Breast epithelium (tissue), 4 donors: ENCODE results near the gene MGAT1. TPM values are rescaled to one million over a fixed set of nuclear protein-coding genes. Genes with fewer than 3 reads are reported as not detected.

Experiments
- DNase-seq, 2 donors: peaks; one replicate each; pipeline ENCODE4 v3.0.0-alpha.2; 2019; ENCODE audit warnings: low spot score in 2 of 2
- H3K27ac ChIP-seq, 2 donors: fragments of 200-600 bp; sonication (generic) in 1 of 2; one replicate each; pipeline ENCODE4 v1.5.1; 2016 to 2019; ENCODE audit warnings: mild to moderate bottlenecking in 1 of 2
- H3K27me3 ChIP-seq, 2 donors: fragments of 200-600 bp; sonication (generic) in 1 of 2; one replicate each; pipeline versions ENCODE4 v1.5.1 to v1.6.0; 2017 to 2019; ENCODE audit warnings: control low read depth in 1 of 2, mild to moderate bottlenecking in 1 of 2
- H3K36me3 ChIP-seq: fragments of 200-600 bp; one replicate; pipeline ENCODE4 v1.5.1; 2019
- H3K4me1 ChIP-seq, 2 donors: fragments of 200-600 bp; sonication (generic); one replicate each; pipeline ENCODE4 v1.5.1; 2016 to 2019; ENCODE audit warnings: control low read depth in 1 of 2
- H3K4me3 ChIP-seq, 3 donors: fragments of 200-600 bp; sonication (generic); 1 replicate in 2 of 3; 2 replicates in 1 of 3; pipeline ENCODE4 v1.5.1; 2016 to 2019; ENCODE audit warnings: mild to moderate bottlenecking in 3 of 3, moderate library complexity in 2 of 3
- H3K9me3 ChIP-seq, 2 donors: fragments of 200-600 bp; sonication (generic) in 1 of 2; one replicate each; pipeline ENCODE4 v1.5.1; 2016 to 2019; ENCODE audit warnings: control low read depth in 1 of 2
- POLR2A ChIP-seq: fragments of 450-650 bp; IDR thresholded peaks from one replicate; pipeline ENCODE4 v1.6.1; 2016; ENCODE audit warnings: antibody characterized with exemption, mild to moderate bottlenecking, moderate library complexity
- POLR2AphosphoS5 ChIP-seq, 3 donors: sonication (generic); formaldehyde crosslinking; IDR thresholded peaks; one replicate each; pipeline ENCODE4 v1.6.1; 2017; ENCODE audit warnings: antibody characterized with exemption in 3 of 3
- intact Hi-C: fragments of 100-400 bp; cut with DNase I; formaldehyde crosslinking; loops from one replicate; pipeline ENCODE4 v1.15.1; 2023; ENCODE audit warnings: low total_unique reads
- total RNA-seq, 3 donors: library from RNA; depleted of rRNA; stranded (reverse); fragments of >200 nt; gene quantifications; one replicate each; pipeline ENCODE4 v1.1.0, GENCODE V29; 2016
- TF ChIP-seq, protein P1 (sequence below), 3 donors: fragments of 450-650 bp; IDR thresholded peaks; one replicate each; pipeline ENCODE4 v1.5.1; 2016 to 2017; ENCODE audit warnings: antibody characterized with exemption in 3 of 3, mild to moderate bottlenecking in 3 of 3, moderate library complexity in 3 of 3

The MGAT1 gene
- total RNA-seq, result 100 to 1,000 TPM; 127 to 236 (median 163) TPM

DNA sequence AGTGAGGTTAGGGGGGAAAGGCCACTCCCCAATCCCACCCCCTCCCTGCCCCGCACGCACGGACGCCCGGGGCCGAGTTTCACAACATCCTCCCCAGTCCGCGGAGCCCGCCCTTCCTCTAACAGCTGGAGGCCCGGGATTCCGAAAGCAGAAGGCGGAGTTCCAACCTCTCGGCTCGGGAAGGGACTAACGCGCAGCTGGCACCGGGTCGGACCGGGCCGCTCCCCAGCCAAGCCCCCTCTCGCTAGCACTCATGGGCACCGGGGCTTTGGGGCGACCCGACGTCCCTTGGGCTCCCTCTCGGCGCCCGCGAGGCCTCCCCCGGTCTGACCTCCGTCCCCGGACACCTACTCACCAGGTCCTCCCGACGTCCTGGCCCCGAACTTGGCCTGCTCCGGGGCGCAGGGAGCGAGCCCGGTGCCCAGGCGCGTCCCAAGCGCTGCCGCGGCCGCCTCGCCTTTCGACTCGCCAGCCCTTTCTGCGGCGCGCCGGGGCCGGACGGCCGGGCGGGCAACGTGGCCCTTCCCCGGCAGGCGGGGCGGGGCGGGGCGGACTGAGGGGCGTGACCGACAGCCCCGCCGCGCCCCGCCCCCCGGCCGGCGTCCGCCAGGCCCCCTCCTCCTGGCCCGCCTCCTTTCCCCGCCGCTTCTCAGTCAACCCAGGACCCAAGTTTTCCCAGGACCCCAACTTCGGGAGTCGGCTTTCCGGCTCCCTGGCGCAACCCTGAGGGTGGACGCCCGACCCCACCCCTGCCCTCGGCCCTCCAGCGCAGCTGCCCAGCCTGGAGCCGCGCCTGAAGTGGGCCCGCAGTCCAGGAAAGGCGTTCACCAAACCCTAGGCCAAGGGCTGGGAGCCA, at the start of gene MGAT1:
Gene MGAT1, minus strand, starts transcription at position 482 of the 856 bp plus-strand sequence. CDS start 9,835 bp downstream, outside the sequence.
- no peaks in the 10 kb centered on the region for H3K9me3 ChIP-seq
- no peaks in the 10 kb centered on the region for H3K27me3 ChIP-seq
- intact Hi-C loops, result no loop called here
- DNase-seq, result peak; percentile 84
- H3K27ac ChIP-seq, result peak within 1 kb of the TSS; percentile 96 to 99
- H3K4me3 ChIP-seq, result peak within 1 kb of the TSS; percentile 64 to 100 (median 68)
- H3K4me1 ChIP-seq, result peaks cover 19 to 58% of the 10 kb centered on the region in 2 donors
- TF ChIP-seq, protein P1, sequence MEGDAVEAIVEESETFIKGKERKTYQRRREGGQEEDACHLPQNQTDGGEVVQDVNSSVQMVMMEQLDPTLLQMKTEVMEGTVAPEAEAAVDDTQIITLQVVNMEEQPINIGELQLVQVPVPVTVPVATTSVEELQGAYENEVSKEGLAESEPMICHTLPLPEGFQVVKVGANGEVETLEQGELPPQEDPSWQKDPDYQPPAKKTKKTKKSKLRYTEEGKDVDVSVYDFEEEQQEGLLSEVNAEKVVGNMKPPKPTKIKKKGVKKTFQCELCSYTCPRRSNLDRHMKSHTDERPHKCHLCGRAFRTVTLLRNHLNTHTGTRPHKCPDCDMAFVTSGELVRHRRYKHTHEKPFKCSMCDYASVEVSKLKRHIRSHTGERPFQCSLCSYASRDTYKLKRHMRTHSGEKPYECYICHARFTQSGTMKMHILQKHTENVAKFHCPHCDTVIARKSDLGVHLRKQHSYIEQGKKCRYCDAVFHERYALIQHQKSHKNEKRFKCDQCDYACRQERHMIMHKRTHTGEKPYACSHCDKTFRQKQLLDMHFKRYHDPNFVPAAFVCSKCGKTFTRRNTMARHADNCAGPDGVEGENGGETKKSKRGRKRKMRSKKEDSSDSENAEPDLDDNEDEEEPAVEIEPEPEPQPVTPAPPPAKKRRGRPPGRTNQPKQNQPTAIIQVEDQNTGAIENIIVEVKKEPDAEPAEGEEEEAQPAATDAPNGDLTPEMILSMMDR (IDR thresholded peaks at IDR 0.05), result no peak
- TF ChIP-seq POLR2AphosphoS5 (IDR thresholded peaks at IDR 0.05) (peak; percentile 75 to 88 (median 86)), POLR2A (peak; percentile 65)
- H3K36me3 ChIP-seq, result no peaks in the 10 kb centered on the region

- Histone ChIP-seq H3K9me3 (peaks cover 14 to 25% of the 10 kb centered on the region in 2 donors), H3K4me3 (no peak overlapping the region), H3K36me3 (peaks cover 18% of the 10 kb centered on the region), H3K4me1 (no peaks in the 10 kb centered on the region), H3K27me3 (no peaks in the 10 kb centered on the region), H3K27ac (no peak overlapping the region)
- intact Hi-C loops, result no loop called here
- TF ChIP-seq POLR2A, result no peak
- TF ChIP-seq, protein P1 (IDR thresholded peaks at IDR 0.05), result no peak
- no peak for TF ChIP-seq POLR2AphosphoS5 (IDR thresholded peaks at IDR 0.05)
- DNase-seq, result no peak
Measured at GRCh38 chr5:180850434-180851078, 48.0 kb upstream of the MGAT1 start.

DNA sequence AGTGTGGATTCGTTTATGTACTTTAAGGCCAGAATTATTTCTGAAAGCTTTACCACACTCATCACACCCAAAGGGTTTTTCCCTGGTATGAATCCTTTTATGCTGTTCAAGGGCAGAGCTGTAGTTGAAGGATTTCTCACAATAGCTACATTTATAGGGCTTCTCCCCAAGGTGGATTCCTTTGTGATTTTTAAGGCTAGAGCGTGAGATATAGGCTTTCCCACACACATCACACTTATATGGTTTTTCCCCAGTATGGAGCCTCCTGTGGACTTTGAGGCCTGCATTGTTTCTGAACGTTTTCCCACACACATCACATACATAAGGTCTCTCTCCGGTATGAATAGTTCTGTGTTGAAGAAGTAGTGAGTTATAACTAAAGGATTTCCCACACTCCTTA, 47.2 kb upstream of the MGAT1 start:
- intact Hi-C loops, result no loop called here
- Histone ChIP-seq H3K27ac (no peak overlapping the region), H3K27me3 (no peaks in the 10 kb centered on the region), H3K9me3 (peaks cover 14 to 25% of the 10 kb centered on the region in 2 donors), H3K4me3 (no peak overlapping the region), H3K4me1 (no peaks in the 10 kb centered on the region), H3K36me3 (peaks cover 18% of the 10 kb centered on the region)
- TF ChIP-seq POLR2A (no peak), POLR2AphosphoS5 (IDR thresholded peaks at IDR 0.05) (no peak)
- TF ChIP-seq, protein P1 (IDR thresholded peaks at IDR 0.05), result no peak
- DNase-seq, result no peak

DNA sequence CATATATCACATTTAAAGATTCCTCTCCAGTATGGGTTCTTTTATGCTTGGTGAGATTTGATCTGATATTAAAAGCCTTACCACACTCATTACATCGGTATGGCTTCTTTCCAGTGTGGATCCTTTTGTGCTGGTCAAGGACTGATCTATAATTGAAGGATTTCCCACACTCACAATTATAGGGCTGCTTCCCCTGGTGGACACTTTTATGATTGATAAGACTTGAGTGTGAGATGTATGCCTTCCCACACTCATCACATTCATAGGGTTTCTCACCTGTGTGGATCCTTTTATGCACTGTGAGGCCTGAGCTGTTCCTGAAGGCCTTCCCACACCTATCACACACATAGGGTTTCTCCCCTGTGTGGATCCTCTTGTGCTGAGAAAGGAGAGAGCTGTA, 46.3 kb upstream of the MGAT1 start:
- H3K4me3 ChIP-seq, result no peak overlapping the region
- H3K36me3 ChIP-seq, result peaks cover 18% of the 10 kb centered on the region
- H3K27ac ChIP-seq, result no peak overlapping the region
- peaks cover 14 to 25% of the 10 kb centered on the region in 2 donors for H3K9me3 ChIP-seq
- TF ChIP-seq POLR2AphosphoS5 (IDR thresholded peaks at IDR 0.05), result no peak
- no peak for TF ChIP-seq POLR2A
- TF ChIP-seq, protein P1 (IDR thresholded peaks at IDR 0.05), result no peak
- no peaks in the 10 kb centered on the region for H3K27me3 ChIP-seq
- H3K4me1 ChIP-seq, result no peaks in the 10 kb centered on the region
- DNase-seq, result no peak
- intact Hi-C loops, result no loop called here

- no peak for DNase-seq
- no peaks in the 10 kb centered on the region for H3K4me1 ChIP-seq
- no peak overlapping the region for H3K27ac ChIP-seq
- peaks cover 14 to 25% of the 10 kb centered on the region in 2 donors for H3K9me3 ChIP-seq
- H3K27me3 ChIP-seq, result no peaks in the 10 kb centered on the region
- no peak overlapping the region for H3K4me3 ChIP-seq
- H3K36me3 ChIP-seq, result peaks cover 18% of the 10 kb centered on the region
- TF ChIP-seq, protein P1 (IDR thresholded peaks at IDR 0.05), result no peak
- TF ChIP-seq POLR2A (no peak), POLR2AphosphoS5 (IDR thresholded peaks at IDR 0.05) (no peak)
- intact Hi-C loops, result no loop called here
Measured at GRCh38 chr5:180848265-180848664, 45.7 kb upstream of the MGAT1 start.
